ENCODE data around the gene COMMD7. TPM values are rescaled to one million over a fixed set of nuclear protein-coding genes. Genes with fewer than 3 reads are reported as not detected.
"Not testable (repeated sequence)": the region's sequence is repeated elsewhere in the genome, so short reads cannot be mapped to it uniquely, and the experiment has no call there.

Gene COMMD7
- total RNA-seq, 1 donor from 2014 or later: 72.3 TPM

- DNase-seq (ENCODE audit: extremely low spot score, unreplicated experiment): no peak
- Mint-ChIP-seq H3K27ac (peak overlapping the region; percentile 72), H3K4me3 (no peak overlapping the region), H3K27me3 (no peaks in the 10 kb centered on the region), H3K36me3 (no peaks in the 10 kb centered on the region), H3K4me1 (ENCODE audit: unreplicated experiment) (peaks cover 44% of the 10 kb centered on the region), H3K9me3 (no peaks in the 10 kb centered on the region)
- no peak for TF ChIP-seq CTCF (conservative IDR thresholded peaks at IDR 0.05)
These were observed 28.8 kb upstream of the COMMD7 start for GRCh38 chr20:32772046-32772445.

GRCh38 chr20:32767418-32768198 lies 24.3 kb upstream of the COMMD7 start:
- no peak overlapping the region for H3K4me3 Mint-ChIP-seq
- no peak for DNase-seq (ENCODE audit: extremely low spot score, unreplicated experiment)
- peaks cover 5% of the 10 kb centered on the region for H3K27me3 Mint-ChIP-seq
- no peak overlapping the region for H3K27ac Mint-ChIP-seq
- no peaks in the 10 kb centered on the region for H3K36me3 Mint-ChIP-seq
- peaks cover 46% of the 10 kb centered on the region for H3K4me1 Mint-ChIP-seq (ENCODE audit: unreplicated experiment)
- no peaks in the 10 kb centered on the region for H3K9me3 Mint-ChIP-seq
- TF ChIP-seq CTCF (conservative IDR thresholded peaks at IDR 0.05): no peak

GRCh38 chr20:32765230-32765875 lies 22.1 kb upstream of the COMMD7 start:
- H3K4me1 Mint-ChIP-seq (ENCODE audit: unreplicated experiment): peaks cover 36% of the 10 kb centered on the region
- not testable (repeated sequence) for H3K36me3 Mint-ChIP-seq; DNase-seq (ENCODE audit: extremely low spot score, unreplicated experiment); H3K27ac Mint-ChIP-seq; H3K9me3 Mint-ChIP-seq; H3K27me3 Mint-ChIP-seq
- H3K4me3 Mint-ChIP-seq: peak overlapping the region; percentile 98

GRCh38 chr20:32764005-32764960 lies 21.0 kb upstream of the COMMD7 start:
- H3K27ac Mint-ChIP-seq: peak overlapping the region; percentile 39
- DNase-seq (ENCODE audit: extremely low spot score, unreplicated experiment): no peak
- peak overlapping the region; percentile 98 for H3K4me3 Mint-ChIP-seq
- peaks cover 5% of the 10 kb centered on the region for H3K27me3 Mint-ChIP-seq
- H3K36me3 Mint-ChIP-seq: no peaks in the 10 kb centered on the region
- TF ChIP-seq CTCF (conservative IDR thresholded peaks at IDR 0.05): no peak
- peaks cover 36% of the 10 kb centered on the region for H3K4me1 Mint-ChIP-seq (ENCODE audit: unreplicated experiment)
- H3K9me3 Mint-ChIP-seq: no peaks in the 10 kb centered on the region

- Mint-ChIP-seq H3K27me3 (peaks cover 5% of the 10 kb centered on the region), H3K4me3 (peak overlapping the region; percentile 98), H3K36me3 (no peaks in the 10 kb centered on the region), H3K27ac (peak overlapping the region; percentile 82), H3K9me3 (no peaks in the 10 kb centered on the region), H3K4me1 (ENCODE audit: unreplicated experiment) (peaks cover 36% of the 10 kb centered on the region)
- DNase-seq (ENCODE audit: extremely low spot score, unreplicated experiment): no peak
- no peak for TF ChIP-seq CTCF (conservative IDR thresholded peaks at IDR 0.05)
These were observed 20.1 kb upstream of the COMMD7 start for GRCh38 chr20:32763202-32764004.

Data from type B pancreatic cell (in vitro differentiated cells).